GM12865 (cell line): Measurements from ENCODE around the gene RUNX1.
"Not testable (repeated sequence)": the region's sequence is repeated elsewhere in the genome, so short reads cannot be mapped to it uniquely, and the experiment has no call there.

Experiments used
- DNase-seq: peaks from one replicate; pipeline ENCODE4 v3.0.0; 2010; ENCODE audit warnings: low read depth
- H3K4me3 ChIP-seq: 2 replicates; pipeline ENCODE4 v1.5.1; 2011; ENCODE audit warnings: mild to moderate bottlenecking, low read depth, low read length, control low read depth
- CTCF ChIP-seq: IDR thresholded peaks from 2 replicates; pipeline ENCODE4 v1.5.1; 2011; ENCODE audit warnings: low read length, control low read depth, low read depth, inconsistent platforms; ENCODE audit not compliant: insufficient read depth; ENCODE audit errors: missing control alignments

The RUNX1 gene

GRCh38 chr21:34952701-34953100 is 96.4 kb downstream of the RUNX1 start:
- no peak overlapping the region for H3K4me3 ChIP-seq
- no peak for DNase-seq

GRCh38 chr21:34951868-34952267 is 97.2 kb downstream of the RUNX1 start:
- not testable (repeated sequence) for H3K4me3 ChIP-seq, DNase-seq

More at GRCh38 chr21:34952701-34953100, 96.4 kb downstream of the RUNX1 start:
- TF ChIP-seq CTCF = no peak

GRCh38 chr21:34950980-34951379 is 98.1 kb downstream of the RUNX1 start:
- H3K4me3 ChIP-seq = no peak overlapping the region
- no peak for TF ChIP-seq CTCF
- no peak for DNase-seq

- H3K4me3 ChIP-seq = no peak overlapping the region
- no peak for TF ChIP-seq CTCF
- DNase-seq = no peak
Measured at GRCh38 chr21:34949499-34949898, 99.6 kb downstream of the RUNX1 start.

- no peak for TF ChIP-seq CTCF
- H3K4me3 ChIP-seq = no peak overlapping the region
- DNase-seq = no peak
Measured at GRCh38 chr21:34949030-34949429, 100.1 kb downstream of the RUNX1 start.

GRCh38 chr21:34948157-34948556 is 100.9 kb downstream of the RUNX1 start:
- no peak for TF ChIP-seq CTCF
- no peak for DNase-seq
- H3K4me3 ChIP-seq = no peak overlapping the region

GRCh38 chr21:34946916-34947534 is 102.1 kb downstream of the RUNX1 start:
- H3K4me3 ChIP-seq = no peak overlapping the region
- no peak for DNase-seq
- no peak for TF ChIP-seq CTCF

GRCh38 chr21:34946385-34946840 is 102.7 kb downstream of the RUNX1 start:
- no peak overlapping the region for H3K4me3 ChIP-seq
- TF ChIP-seq CTCF = no peak
- no peak for DNase-seq
